CD14-positive monocyte (primary cell): ENCODE results near the gene ZNF681. TPM values are rescaled to one million over a fixed set of nuclear protein-coding genes. Genes with fewer than 3 reads are reported as not detected.

Experiments
- DNase-seq, 3 donors: peaks; one replicate each; pipeline ENCODE4 v3.0.0-alpha.2; 2011 to 2022
- H2AFZ ChIP-seq: 2 replicates; pipeline ENCODE4 v1.6.0; 2012; ENCODE audit warnings: mild to moderate bottlenecking, low read depth, low read length, inconsistent platforms; ENCODE audit not compliant: insufficient read depth, poor library complexity, severe bottlenecking
- H3K27ac ChIP-seq, 2 donors: 1 replicate in 1 of 2; 2 replicates in 1 of 2; pipeline ENCODE4 v1.5.1; 2012 to 2013; ENCODE audit warnings: low read length in 2 of 2, control low read depth in 1 of 2, inconsistent platforms in 1 of 2, low read depth in 1 of 2, mild to moderate bottlenecking in 1 of 2
- H3K27me3 ChIP-seq, 2 donors: one replicate each; pipeline versions ENCODE4 v1.6.0 to v1.6.1; 2011 to 2013; ENCODE audit warnings: low read length in 2 of 2; ENCODE audit not compliant: control insufficient read depth in 2 of 2, insufficient read depth in 2 of 2
- H3K36me3 ChIP-seq, 2 donors: replicated peaks in 1 of 2; 1 replicate in 1 of 2; 2 replicates in 1 of 2; pipeline versions ENCODE4 v1.5.1 to v1.6.1; 2012 to 2013; ENCODE audit warnings: low read length in 2 of 2, control low read depth in 1 of 2, inconsistent platforms in 1 of 2, mild to moderate bottlenecking in 1 of 2; ENCODE audit not compliant: insufficient read depth in 2 of 2, control insufficient read depth in 1 of 2
- H3K4me1 ChIP-seq, 2 donors: 1 replicate in 1 of 2; 2 replicates in 1 of 2; pipeline versions ENCODE4 v1.5.1 to v1.6.1; 2012 to 2013; ENCODE audit warnings: low read length in 2 of 2, control low read depth in 1 of 2, inconsistent platforms in 1 of 2, mild to moderate bottlenecking in 1 of 2, moderate library complexity in 1 of 2; ENCODE audit not compliant: insufficient read depth in 2 of 2, control insufficient read depth in 1 of 2
- H3K4me2 ChIP-seq: replicated peaks from 2 replicates; pipeline ENCODE3; 2012; ENCODE audit warnings: low read length, moderate library complexity, mild to moderate bottlenecking; ENCODE audit not compliant: poor library complexity, severe bottlenecking; ENCODE audit errors: extremely low read depth
- H3K4me3 ChIP-seq, 3 experiments: fragments of 200-600 bp in 1 of 3; sonication (generic) in 1 of 3; replicated peaks in 1 of 3; 1 replicate in 2 of 3; 2 replicates in 1 of 3; pipeline ENCODE4 v1.5.1; 2011 to 2013; ENCODE audit warnings: low read length in 3 of 3, mild to moderate bottlenecking in 3 of 3, control low read depth in 2 of 3, low read depth in 2 of 3, inconsistent platforms in 1 of 3, moderate library complexity in 1 of 3
- H3K79me2 ChIP-seq: 2 replicates; pipeline ENCODE4 v1.6.0; 2012; ENCODE audit warnings: mild to moderate bottlenecking, control low read depth, inconsistent platforms, low read length, moderate library complexity; ENCODE audit not compliant: insufficient read depth
- H3K9ac ChIP-seq: 2 replicates; pipeline ENCODE4 v1.6.0; 2017; ENCODE audit warnings: low read length, mild to moderate bottlenecking; ENCODE audit not compliant: insufficient read depth, poor library complexity, severe bottlenecking
- H3K9me3 ChIP-seq, 2 donors: replicated peaks in 1 of 2; 1 replicate in 1 of 2; 2 replicates in 1 of 2; pipeline versions ENCODE4 v1.5.1 to v1.6.1; 2012 to 2013; ENCODE audit warnings: low read length in 2 of 2, control low read depth in 1 of 2; ENCODE audit not compliant: control insufficient read depth in 1 of 2, insufficient read depth in 1 of 2
- H4K20me1 ChIP-seq: 2 replicates; pipeline ENCODE4 v1.6.0; 2012; ENCODE audit warnings: mild to moderate bottlenecking, low read length, control low read depth, moderate library complexity; ENCODE audit not compliant: insufficient read depth
- H3K27ac Mint-ChIP-seq, 7 donors: one replicate each; pipeline ENCODE4 v1.8.0; 2020; ENCODE audit warnings: mild to moderate bottlenecking in 7 of 7, mixed read lengths in 7 of 7, moderate library complexity in 6 of 7, inconsistent platforms in 2 of 7
- H3K27me3 Mint-ChIP-seq, 3 donors: one replicate each; pipeline ENCODE4 v1.8.0; 2021 to 2022; ENCODE audit warnings: low read depth in 3 of 3, mild to moderate bottlenecking in 3 of 3, mixed read lengths in 3 of 3, moderate library complexity in 3 of 3, inconsistent platforms in 1 of 3
- H3K36me3 Mint-ChIP-seq, 2 donors: one replicate each; pipeline ENCODE4 v1.8.0; 2020; ENCODE audit warnings: mixed read lengths in 2 of 2, inconsistent platforms in 1 of 2, mild to moderate bottlenecking in 1 of 2
- H3K4me1 Mint-ChIP-seq: one replicate; pipeline ENCODE4 v1.8.0; 2020; ENCODE audit warnings: mild to moderate bottlenecking, mixed read lengths
- H3K4me3 Mint-ChIP-seq, 2 donors: one replicate each; pipeline ENCODE4 v1.8.0; 2020; ENCODE audit warnings: mild to moderate bottlenecking in 2 of 2, mixed read lengths in 2 of 2, moderate library complexity in 1 of 2
- H3K9me3 Mint-ChIP-seq, 7 donors: one replicate each; pipeline ENCODE4 v1.8.0; 2020 to 2022; ENCODE audit warnings: mixed read lengths in 7 of 7, mild to moderate bottlenecking in 6 of 7, moderate library complexity in 6 of 7, inconsistent platforms in 2 of 7
- WGBS: methylation state at CpG from one replicate; pipeline ENCODE4 v1.1.5; 2013; ENCODE audit warnings: missing lambda C conversion rate; ENCODE audit not compliant: insufficient coverage; 5-methylcytosine and 5-hydroxymethylcytosine counted together
- intact Hi-C, 2 donors: fragments of 100-400 bp; cut with micrococcal nuclease; formaldehyde crosslinking; loops; one replicate each; pipeline versions ENCODE4 v1.15.0 to v1.15.1; 2023
- polyA plus RNA-seq, 3 donors: library from polyadenylated mRNA; depleted of rRNA in 1 of 3; unstranded in 2 of 3; stranded (reverse) in 1 of 3; fragments of 300-500 nt in 2 of 3; fragments of >200 nt in 1 of 3; fragmentation: Illumina TruSeq in 2 of 3; gene quantifications; 1 replicate in 2 of 3; 2 replicates in 1 of 3; pipeline ENCODE4 v1.2.3, GENCODE V29; 2012 to 2021
- TF ChIP-seq, protein P1 (sequence below): fragments of 200-600 bp; IDR thresholded peaks from one replicate; pipeline ENCODE4 v1.8.0; 2022; ENCODE audit warnings: antibody characterized with exemption, mild to moderate bottlenecking

ZNF681 gene
- polyA plus RNA-seq, 3 donors, result 0.04 to 0.19 (median 0.05) TPM

- DNase-seq, result no peak
- H3K79me2 ChIP-seq, result no peaks in the 10 kb centered on the region
- no peak overlapping the region for H2AFZ ChIP-seq
- Mint-ChIP-seq H3K9me3 (peaks cover 10 to 48% (median 37%) of the 10 kb centered on the region in 7 donors), H3K36me3 (no peaks in the 10 kb centered on the region), H3K27ac (no peak overlapping the region), H3K4me1 (no peaks in the 10 kb centered on the region), H3K27me3 (no peaks in the 10 kb centered on the region), H3K4me3 (no peak overlapping the region)
- no peak overlapping the region for H3K4me2 ChIP-seq
- peaks cover 35 to 56% of the 10 kb centered on the region in 2 donors for H3K9me3 ChIP-seq
- no peaks in the 10 kb centered on the region for H4K20me1 ChIP-seq
- TF ChIP-seq, protein P1, sequence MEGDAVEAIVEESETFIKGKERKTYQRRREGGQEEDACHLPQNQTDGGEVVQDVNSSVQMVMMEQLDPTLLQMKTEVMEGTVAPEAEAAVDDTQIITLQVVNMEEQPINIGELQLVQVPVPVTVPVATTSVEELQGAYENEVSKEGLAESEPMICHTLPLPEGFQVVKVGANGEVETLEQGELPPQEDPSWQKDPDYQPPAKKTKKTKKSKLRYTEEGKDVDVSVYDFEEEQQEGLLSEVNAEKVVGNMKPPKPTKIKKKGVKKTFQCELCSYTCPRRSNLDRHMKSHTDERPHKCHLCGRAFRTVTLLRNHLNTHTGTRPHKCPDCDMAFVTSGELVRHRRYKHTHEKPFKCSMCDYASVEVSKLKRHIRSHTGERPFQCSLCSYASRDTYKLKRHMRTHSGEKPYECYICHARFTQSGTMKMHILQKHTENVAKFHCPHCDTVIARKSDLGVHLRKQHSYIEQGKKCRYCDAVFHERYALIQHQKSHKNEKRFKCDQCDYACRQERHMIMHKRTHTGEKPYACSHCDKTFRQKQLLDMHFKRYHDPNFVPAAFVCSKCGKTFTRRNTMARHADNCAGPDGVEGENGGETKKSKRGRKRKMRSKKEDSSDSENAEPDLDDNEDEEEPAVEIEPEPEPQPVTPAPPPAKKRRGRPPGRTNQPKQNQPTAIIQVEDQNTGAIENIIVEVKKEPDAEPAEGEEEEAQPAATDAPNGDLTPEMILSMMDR, result no peak
- no peak overlapping the region for H3K9ac ChIP-seq
- intact Hi-C loops, result no loop called here
- H3K27me3 ChIP-seq, result no peaks in the 10 kb centered on the region
- H3K4me1 ChIP-seq, result peaks cover 0 to under 1% of the 10 kb centered on the region in 2 donors
- no peaks in the 10 kb centered on the region for H3K36me3 ChIP-seq
- no peak overlapping the region for H3K4me3 ChIP-seq
- H3K27ac ChIP-seq, result no peak overlapping the region
Observed at GRCh38 chr19:23800868-23801267, 42.2 kb upstream of the ZNF681 start.

- H3K36me3 Mint-ChIP-seq, result no peaks in the 10 kb centered on the region
- Histone ChIP-seq H4K20me1 (no peaks in the 10 kb centered on the region), H3K79me2 (no peaks in the 10 kb centered on the region), H3K9me3 (peaks cover 37 to 60% of the 10 kb centered on the region in 2 donors), H3K27me3 (no peaks in the 10 kb centered on the region), H3K9ac (no peak overlapping the region), H3K36me3 (no peaks in the 10 kb centered on the region), H3K27ac (no peak overlapping the region), H3K4me1 (peaks cover 0 to 4% of the 10 kb centered on the region in 2 donors), H3K4me3 (no peak overlapping the region), H3K4me2 (no peak overlapping the region), H2AFZ (no peak overlapping the region)
- TF ChIP-seq, protein P1, result no peak
- no peaks in the 10 kb centered on the region for H3K27me3 Mint-ChIP-seq
- no peak overlapping the region for H3K27ac Mint-ChIP-seq
- WGBS, result no CpG with 5 or more reads among the region's 3 CpGs
- peaks cover 10 to 50% (median 38%) of the 10 kb centered on the region in 7 donors for H3K9me3 Mint-ChIP-seq
- no peak overlapping the region for H3K4me3 Mint-ChIP-seq
- H3K4me1 Mint-ChIP-seq, result peaks cover 4% of the 10 kb centered on the region
- intact Hi-C loops, result no loop called here
- no peak for DNase-seq
Observed at GRCh38 chr19:23800271-23800670, 41.6 kb upstream of the ZNF681 start.
